Stimulated activated memory B cell treated with anti-CD40 and anti-IgM and Interleukin-4, amounts not matched to agents 10 μg/mL and 1 μg/mL and 100 μg/mL, for 72 hours (primary cell): ENCODE data around the gene TEX19.
"Not testable (repeated sequence)": the region's sequence is repeated elsewhere in the genome, so short reads cannot be mapped to it uniquely, and the experiment has no call there.

Source experiments
- ATAC-seq: fragments of 150-1000 bp; cut with Tn5 transposase; 2 replicates; pipeline ENCODE4 v1.10.0; 2021
- H3K27ac Mint-ChIP-seq: one replicate; pipeline ENCODE4 v1.8.0; 2022; ENCODE audit warnings: mild to moderate bottlenecking, mixed read lengths
- H3K27me3 Mint-ChIP-seq: one replicate; pipeline ENCODE4 v1.8.0; 2022; ENCODE audit warnings: mixed read lengths
- H3K36me3 Mint-ChIP-seq: one replicate; pipeline ENCODE4 v1.8.0; 2022; ENCODE audit warnings: mixed read lengths
- H3K4me1 Mint-ChIP-seq: one replicate; pipeline ENCODE4 v1.8.0; 2022; ENCODE audit warnings: mixed read lengths
- H3K4me3 Mint-ChIP-seq: one replicate; pipeline ENCODE4 v1.8.0; 2022; ENCODE audit warnings: mild to moderate bottlenecking, moderate library complexity, mixed read lengths
- H3K9me3 Mint-ChIP-seq: one replicate; pipeline ENCODE4 v1.8.0; 2022; ENCODE audit warnings: mixed read lengths

TEX19 gene

DNA sequence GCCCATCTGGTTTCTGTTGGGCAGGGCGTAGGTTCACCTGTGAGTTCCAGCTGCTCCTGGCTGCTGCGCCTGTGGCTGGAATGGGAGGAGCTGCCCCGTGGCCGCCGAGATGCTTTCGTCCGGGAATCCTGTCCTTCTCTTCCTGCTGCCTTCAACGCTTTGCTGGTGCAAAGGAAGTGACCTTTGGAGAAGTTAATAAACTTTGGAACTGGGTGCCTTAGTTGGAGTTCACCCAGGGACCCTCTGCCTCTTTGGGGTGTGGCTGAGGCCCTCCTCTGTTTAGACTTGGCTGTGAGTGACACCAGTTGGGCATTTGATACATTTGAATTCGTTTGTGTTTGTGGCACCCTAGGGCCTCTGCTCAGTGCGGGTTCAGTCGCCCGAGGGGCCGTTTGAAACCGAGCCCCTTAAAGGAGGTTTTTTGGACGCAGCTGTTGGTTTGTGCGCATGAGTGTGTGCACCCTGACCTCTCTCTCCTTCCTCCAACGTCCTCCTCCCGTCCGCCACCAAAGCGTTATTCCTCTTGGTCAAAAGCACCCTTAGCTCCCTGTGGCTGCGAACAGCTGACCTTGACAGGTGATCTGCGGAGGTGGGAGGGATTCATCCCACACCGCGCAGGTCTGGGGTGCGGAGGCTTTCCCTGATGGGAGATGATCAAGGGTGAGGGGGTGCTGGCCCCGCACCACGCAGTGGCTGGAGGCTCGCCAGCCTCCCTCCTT, 16.5 kb upstream of the TEX19 start:
- Mint-ChIP-seq H3K4me3 (no peak overlapping the region), H3K36me3 (no peaks in the 10 kb centered on the region), H3K9me3 (no peaks in the 10 kb centered on the region), H3K4me1 (no peaks in the 10 kb centered on the region), H3K27me3 (peaks cover 35% of the 10 kb centered on the region), H3K27ac (no peak overlapping the region)
- peak; percentile 36 for ATAC-seq

DNA sequence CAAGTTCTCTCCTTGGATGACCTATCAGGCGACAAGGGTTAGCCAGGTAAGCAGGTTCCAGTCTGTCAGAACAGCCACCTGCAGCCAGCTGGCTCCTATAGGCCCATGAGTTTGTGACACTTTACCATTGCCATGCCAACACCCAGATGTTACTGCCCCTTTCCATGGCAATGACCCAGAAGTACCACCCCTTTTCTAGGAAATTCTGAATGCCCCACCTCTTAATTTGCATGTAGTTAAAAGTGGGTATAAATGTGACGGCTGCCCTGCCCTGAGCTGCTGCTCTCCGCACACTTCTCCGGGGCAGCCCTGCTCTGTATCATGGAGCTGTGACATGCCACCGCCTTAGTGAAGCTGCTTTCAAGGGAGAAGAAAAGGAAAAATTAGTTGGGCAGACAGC, 15.5 kb upstream of the TEX19 start:
- Mint-ChIP-seq H3K27ac (no peak overlapping the region), H3K36me3 (no peaks in the 10 kb centered on the region), H3K27me3 (peaks cover 40% of the 10 kb centered on the region), H3K4me3 (no peak overlapping the region), H3K9me3 (no peaks in the 10 kb centered on the region), H3K4me1 (no peaks in the 10 kb centered on the region)
- no peak for ATAC-seq

DNA sequence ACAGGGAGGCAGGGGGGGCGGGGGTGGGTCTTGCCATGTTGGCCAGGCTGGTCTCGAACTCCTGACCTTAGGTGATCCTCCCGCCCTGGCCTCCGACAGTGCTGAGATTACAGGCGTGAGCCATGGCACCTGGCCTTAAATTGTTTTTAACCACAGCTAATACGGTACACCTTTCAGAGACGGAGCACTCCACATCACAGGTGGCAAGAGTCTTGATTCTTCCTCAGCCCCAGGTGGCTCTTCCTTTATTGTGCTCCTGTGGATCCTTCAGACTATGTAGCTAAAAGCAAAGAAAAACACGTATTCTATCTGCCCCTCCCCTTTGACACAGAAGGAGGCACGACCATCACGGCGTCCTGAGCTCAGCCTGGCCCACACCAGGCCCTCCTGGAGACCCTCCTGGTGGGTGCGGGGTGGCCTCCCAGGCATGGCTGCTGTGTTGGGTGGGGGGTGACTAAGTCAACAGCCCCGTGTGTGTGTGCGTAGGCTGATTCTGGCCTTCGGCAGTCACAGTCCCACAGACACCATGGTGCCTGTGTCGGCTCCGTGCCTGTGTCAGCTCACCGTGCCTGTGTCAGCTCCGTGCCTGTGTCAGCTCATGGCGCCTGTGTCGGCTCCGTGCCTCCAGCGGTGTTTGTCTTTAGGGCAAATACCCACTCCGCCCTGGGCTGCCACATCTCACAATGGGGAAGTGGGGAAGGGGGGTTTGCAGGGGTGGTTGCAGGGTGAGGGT, 14.7 kb upstream of the TEX19 start:
- no peak for ATAC-seq
- Mint-ChIP-seq H3K27ac (no peak overlapping the region), H3K27me3 (peaks cover 48% of the 10 kb centered on the region)

GRCh38 chr17:82345151-82345976, 13.7 kb upstream of the TEX19 start:
- peaks cover 58% of the 10 kb centered on the region for H3K27me3 Mint-ChIP-seq
- no peak overlapping the region for H3K4me3 Mint-ChIP-seq

More for the DNA sequence above, 14.7 kb upstream of the TEX19 start:
- H3K4me1 Mint-ChIP-seq, result no peaks in the 10 kb centered on the region
- H3K36me3 Mint-ChIP-seq, result no peaks in the 10 kb centered on the region
- no peaks in the 10 kb centered on the region for H3K9me3 Mint-ChIP-seq
- H3K4me3 Mint-ChIP-seq, result no peak overlapping the region

GRCh38 chr17:82346342-82347300, 12.4 kb upstream of the TEX19 start:
- H3K36me3 Mint-ChIP-seq, result no peaks in the 10 kb centered on the region
- H3K4me3 Mint-ChIP-seq, result no peak overlapping the region
- ATAC-seq, result no peak
- no peaks in the 10 kb centered on the region for H3K9me3 Mint-ChIP-seq
- peaks cover 69% of the 10 kb centered on the region for H3K27me3 Mint-ChIP-seq
- no peak overlapping the region for H3K27ac Mint-ChIP-seq
- H3K4me1 Mint-ChIP-seq, result peaks cover 10% of the 10 kb centered on the region

More at GRCh38 chr17:82345151-82345976, 13.7 kb upstream of the TEX19 start:
- no peaks in the 10 kb centered on the region for H3K9me3 Mint-ChIP-seq
- H3K36me3 Mint-ChIP-seq, result no peaks in the 10 kb centered on the region
- ATAC-seq, result no peak
- peaks cover 3% of the 10 kb centered on the region for H3K4me1 Mint-ChIP-seq
- no peak overlapping the region for H3K27ac Mint-ChIP-seq

DNA sequence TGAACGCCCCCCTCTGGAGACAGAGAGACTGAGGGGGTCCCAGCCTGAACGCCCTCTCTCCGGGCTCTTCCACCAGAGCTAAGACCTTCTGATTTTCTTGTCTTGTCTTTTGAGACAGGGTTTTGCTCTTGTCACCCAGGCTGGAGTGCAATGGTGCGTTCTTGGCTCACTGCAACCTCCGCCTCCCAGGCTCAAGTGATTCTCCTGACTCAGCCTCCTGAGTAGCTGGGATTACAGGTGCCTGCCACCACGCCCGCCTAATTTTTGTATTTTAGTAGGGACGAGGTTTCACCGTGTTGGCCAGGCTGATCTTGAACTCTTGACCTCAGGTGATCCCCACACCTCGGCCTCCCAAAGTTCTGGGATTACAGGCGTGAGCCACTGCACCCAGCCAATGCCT, 11.1 kb upstream of the TEX19 start:
- not testable (repeated sequence) for H3K9me3 Mint-ChIP-seq, H3K4me3 Mint-ChIP-seq, ATAC-seq, H3K36me3 Mint-ChIP-seq, H3K27ac Mint-ChIP-seq
- peaks cover 18% of the 10 kb centered on the region for H3K4me1 Mint-ChIP-seq
- H3K27me3 Mint-ChIP-seq, result peaks cover 65% of the 10 kb centered on the region

GRCh38 chr17:82348434-82348833, 10.6 kb upstream of the TEX19 start:
- Mint-ChIP-seq H3K4me3 (no peak overlapping the region), H3K4me1 (peaks cover 18% of the 10 kb centered on the region), H3K36me3 (no peaks in the 10 kb centered on the region), H3K27me3 (peaks cover 65% of the 10 kb centered on the region), H3K27ac (no peak overlapping the region), H3K9me3 (no peaks in the 10 kb centered on the region)
- no peak for ATAC-seq

- ATAC-seq, result no peak
- Mint-ChIP-seq H3K27me3 (peaks cover 65% of the 10 kb centered on the region), H3K27ac (no peak overlapping the region), H3K36me3 (no peaks in the 10 kb centered on the region), H3K4me1 (peaks cover 18% of the 10 kb centered on the region), H3K9me3 (no peaks in the 10 kb centered on the region), H3K4me3 (no peak overlapping the region)
Observed at GRCh38 chr17:82348866-82349265, 10.2 kb upstream of the TEX19 start.

DNA sequence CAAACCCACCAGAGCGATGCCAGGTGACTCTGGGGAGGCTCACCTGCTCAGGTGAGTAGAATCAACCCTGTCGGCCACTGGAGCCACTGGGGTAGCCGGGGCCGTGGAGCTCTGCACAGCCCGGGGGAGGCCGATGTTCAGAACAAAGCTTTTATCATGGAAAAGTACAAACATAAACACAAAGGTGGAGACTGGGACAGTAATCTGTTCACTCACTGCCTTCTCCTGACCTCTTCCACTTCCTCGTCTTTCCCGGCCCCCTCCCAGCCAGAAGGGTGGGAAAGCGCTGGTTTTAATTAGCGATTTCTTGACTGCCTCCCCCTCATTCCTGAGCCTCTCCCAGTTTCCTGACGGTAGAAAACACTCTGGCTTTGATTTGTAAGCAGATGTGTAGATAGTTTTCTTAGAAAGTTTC, 9.8 kb upstream of the TEX19 start:
- Mint-ChIP-seq H3K27me3 (peaks cover 68% of the 10 kb centered on the region), H3K36me3 (no peaks in the 10 kb centered on the region), H3K4me3 (no peak overlapping the region), H3K27ac (no peak overlapping the region), H3K4me1 (peaks cover 18% of the 10 kb centered on the region), H3K9me3 (no peaks in the 10 kb centered on the region)
- ATAC-seq, result no peak

DNA sequence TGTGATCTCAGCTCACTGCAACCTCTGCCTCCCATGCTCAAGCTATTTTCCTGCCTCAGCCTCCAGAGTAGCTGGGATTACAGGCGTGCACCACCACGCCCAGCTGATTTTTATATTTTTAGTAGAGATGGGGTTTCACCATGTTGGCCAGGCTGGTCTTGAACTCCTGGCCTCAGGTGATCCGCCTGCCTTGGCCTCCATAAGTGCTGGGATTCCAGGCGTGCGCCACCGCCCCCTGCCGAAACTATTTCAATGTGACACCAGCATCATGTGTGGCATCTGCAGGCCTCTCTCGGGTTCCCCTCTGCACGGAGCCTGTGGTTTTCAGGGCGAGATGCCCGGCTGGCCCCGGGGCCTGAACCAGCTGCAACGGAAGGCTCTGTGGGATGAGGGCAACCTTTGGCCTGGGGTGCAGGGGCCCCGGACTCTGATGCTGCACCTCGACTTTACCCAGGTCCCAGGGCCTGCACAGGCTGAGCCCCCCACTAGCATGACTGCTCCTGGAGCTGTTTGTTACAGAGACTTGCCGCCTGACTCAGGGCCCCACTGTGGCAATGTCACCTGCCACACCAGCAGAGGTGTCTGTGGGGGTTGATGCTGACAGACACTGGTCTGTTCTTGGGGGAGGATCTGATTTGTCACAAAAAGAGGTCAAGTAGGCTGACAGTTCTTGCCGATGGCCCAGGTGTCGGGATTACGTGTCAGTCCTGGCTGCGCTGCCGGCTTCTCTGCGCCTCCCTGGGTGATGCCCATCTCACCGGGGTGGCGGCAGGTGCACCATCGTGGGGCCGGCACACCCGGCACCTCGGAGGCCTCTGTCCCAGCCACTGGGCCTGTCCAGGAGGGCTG, 8.6 kb upstream of the TEX19 start:
- Mint-ChIP-seq H3K9me3 (no peaks in the 10 kb centered on the region), H3K4me3 (no peak overlapping the region), H3K36me3 (no peaks in the 10 kb centered on the region), H3K4me1 (peaks cover 18% of the 10 kb centered on the region), H3K27ac (no peak overlapping the region), H3K27me3 (peaks cover 79% of the 10 kb centered on the region)
- ATAC-seq, result peak; percentile 55

GRCh38 chr17:82351254-82351712, 7.8 kb upstream of the TEX19 start:
- ATAC-seq, result peak; percentile 55
- H3K27ac Mint-ChIP-seq, result peak overlapping the region; percentile 61
- H3K9me3 Mint-ChIP-seq, result no peaks in the 10 kb centered on the region
- no peak overlapping the region for H3K4me3 Mint-ChIP-seq
- peaks cover 18% of the 10 kb centered on the region for H3K4me1 Mint-ChIP-seq
- H3K27me3 Mint-ChIP-seq, result peaks cover 83% of the 10 kb centered on the region
- no peaks in the 10 kb centered on the region for H3K36me3 Mint-ChIP-seq

DNA sequence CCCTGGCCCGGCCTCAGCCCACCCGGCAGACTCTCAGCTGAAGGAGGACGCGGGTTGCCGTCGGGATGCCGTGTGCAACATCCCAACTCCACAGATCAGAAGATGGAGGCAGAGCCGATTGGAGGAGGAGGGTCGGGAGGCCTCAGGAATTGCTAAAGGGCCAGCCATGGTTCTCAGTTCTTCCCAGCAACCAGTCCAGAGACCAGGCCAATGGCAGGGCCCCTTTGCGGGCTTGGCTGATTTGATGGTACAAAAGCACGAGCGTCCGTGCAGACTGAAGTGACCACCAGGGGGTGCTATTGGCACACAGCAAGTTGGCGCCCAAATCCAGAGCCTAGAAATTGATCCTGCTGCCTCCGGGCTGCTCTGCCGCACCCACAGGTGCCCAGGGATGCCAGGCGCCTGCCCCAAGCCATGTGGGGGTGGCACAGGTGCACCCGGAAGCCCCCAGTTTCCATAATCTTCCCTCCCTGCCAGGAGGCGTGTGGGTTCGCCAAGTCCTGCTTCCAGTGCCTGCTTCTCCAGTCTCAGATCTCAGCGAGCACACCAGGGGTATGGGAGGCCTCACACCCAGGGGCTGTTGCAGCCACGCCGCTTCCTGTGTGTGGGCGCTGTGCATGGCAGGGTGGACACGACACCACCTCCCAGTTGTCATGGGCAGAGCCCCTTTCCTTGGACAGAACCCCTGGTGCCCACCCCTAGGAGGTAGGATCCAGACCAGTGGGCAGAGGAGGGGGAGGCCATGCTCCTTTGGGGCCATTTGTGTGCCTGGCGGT, 7.1 kb upstream of the TEX19 start:
- Mint-ChIP-seq H3K36me3 (no peaks in the 10 kb centered on the region), H3K27ac (peak overlapping the region; percentile 61), H3K4me3 (no peak overlapping the region), H3K9me3 (no peaks in the 10 kb centered on the region), H3K4me1 (peaks cover 18% of the 10 kb centered on the region), H3K27me3 (peaks cover 84% of the 10 kb centered on the region)
- peak; percentile 87 for ATAC-seq

DNA sequence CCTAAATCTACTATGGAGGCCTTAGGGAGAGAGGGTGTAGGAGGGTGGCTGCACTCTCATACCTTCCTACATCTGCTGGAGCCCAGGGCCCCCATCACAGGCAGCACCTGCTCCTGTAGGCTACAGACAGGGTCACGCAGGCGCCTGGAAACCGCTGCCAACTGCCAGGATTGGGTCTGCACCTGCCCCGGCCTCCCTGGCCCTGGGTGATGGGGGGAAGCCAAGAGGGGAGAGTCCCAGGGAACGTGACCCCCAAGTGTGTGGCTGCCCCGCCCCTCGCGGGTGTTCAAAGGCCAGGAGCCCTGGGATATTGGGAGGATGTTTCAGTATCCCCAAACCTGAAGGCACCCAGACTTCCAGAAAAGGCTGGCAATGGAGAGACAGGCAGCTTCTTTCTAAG, 5.6 kb upstream of the TEX19 start:
- ATAC-seq, result no peak
- peaks cover 23% of the 10 kb centered on the region for H3K4me1 Mint-ChIP-seq
- H3K4me3 Mint-ChIP-seq, result no peak overlapping the region
- no peak overlapping the region for H3K27ac Mint-ChIP-seq
- no peaks in the 10 kb centered on the region for H3K9me3 Mint-ChIP-seq
- H3K36me3 Mint-ChIP-seq, result no peaks in the 10 kb centered on the region
- peaks cover 91% of the 10 kb centered on the region for H3K27me3 Mint-ChIP-seq
